COLO829 (cell line): ENCODE data around the gene SLC25A33.

Experiments used
- DNase-seq: peaks from one replicate; pipeline ENCODE4 v3.0.0; 2012; ENCODE audit warnings: low spot score

The SLC25A33 gene

GRCh38 chr1:9589144-9589718, 50.0 kb downstream of the SLC25A33 start:
- DNase-seq: no peak

- no peak for DNase-seq
Measured at GRCh38 chr1:9589719-9590157, 50.5 kb downstream of the SLC25A33 start.

GRCh38 chr1:9590201-9590600, 50.9 kb downstream of the SLC25A33 start:
- DNase-seq: no peak

- DNase-seq: no peak
Measured at GRCh38 chr1:9590945-9591668, 51.8 kb downstream of the SLC25A33 start.

GRCh38 chr1:9591669-9592509, 52.6 kb downstream of the SLC25A33 start:
- no peak for DNase-seq

- no peak for DNase-seq
Measured at GRCh38 chr1:9592510-9593075, 53.3 kb downstream of the SLC25A33 start.

GRCh38 chr1:9593147-9593491, 53.9 kb downstream of the SLC25A33 start:
- no peak for DNase-seq

- DNase-seq: peak; percentile 86
Measured at GRCh38 chr1:9593492-9594465, 54.5 kb downstream of the SLC25A33 start.

GRCh38 chr1:9594471-9595155, 55.3 kb downstream of the SLC25A33 start:
- DNase-seq: no peak

- DNase-seq: no peak
Measured at GRCh38 chr1:9595156-9595967, 56.1 kb downstream of the SLC25A33 start.

GRCh38 chr1:9595968-9596340, 56.7 kb downstream of the SLC25A33 start:
- DNase-seq: no peak

- no peak for DNase-seq
Measured at GRCh38 chr1:9596415-9597123, 57.3 kb downstream of the SLC25A33 start.

- no peak for DNase-seq
Measured at GRCh38 chr1:9597361-9598315, 58.4 kb downstream of the SLC25A33 start.

- no peak for DNase-seq
Measured at GRCh38 chr1:9598316-9598700, 59.0 kb downstream of the SLC25A33 start.

GRCh38 chr1:9599741-9600140, 60.5 kb downstream of the SLC25A33 start:
- no peak for DNase-seq

- DNase-seq: no peak
Measured at GRCh38 chr1:9600861-9601834, 61.9 kb downstream of the SLC25A33 start.
